Measurements from ENCODE around the gene UBE2E1.

Gene UBE2E1

DNA sequence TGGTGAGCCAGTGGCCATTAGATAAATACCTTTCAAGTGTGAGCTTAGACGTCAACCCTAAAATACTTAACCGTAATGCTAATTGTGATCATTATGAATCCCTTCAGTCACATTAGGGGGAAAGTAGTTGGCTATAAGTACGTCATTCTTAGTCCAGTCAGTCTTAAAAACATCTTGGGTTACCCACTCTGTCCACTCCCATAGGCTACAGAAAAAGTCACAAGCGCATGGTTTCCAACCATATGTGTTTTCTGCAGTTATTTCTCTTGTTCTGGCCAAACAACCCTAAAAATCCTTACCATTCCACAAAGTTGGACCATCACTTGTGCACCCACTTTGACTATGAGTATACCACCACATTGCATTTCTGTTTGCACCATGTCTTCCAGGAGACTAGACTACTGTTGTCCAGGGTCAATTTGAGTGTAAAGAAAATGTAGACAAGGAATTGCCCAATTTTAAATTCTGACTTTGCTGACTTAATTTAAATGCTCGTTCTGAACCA lies 114.4 kb downstream of the UBE2E1 start:
- no peak for DNase-seq

DNA sequence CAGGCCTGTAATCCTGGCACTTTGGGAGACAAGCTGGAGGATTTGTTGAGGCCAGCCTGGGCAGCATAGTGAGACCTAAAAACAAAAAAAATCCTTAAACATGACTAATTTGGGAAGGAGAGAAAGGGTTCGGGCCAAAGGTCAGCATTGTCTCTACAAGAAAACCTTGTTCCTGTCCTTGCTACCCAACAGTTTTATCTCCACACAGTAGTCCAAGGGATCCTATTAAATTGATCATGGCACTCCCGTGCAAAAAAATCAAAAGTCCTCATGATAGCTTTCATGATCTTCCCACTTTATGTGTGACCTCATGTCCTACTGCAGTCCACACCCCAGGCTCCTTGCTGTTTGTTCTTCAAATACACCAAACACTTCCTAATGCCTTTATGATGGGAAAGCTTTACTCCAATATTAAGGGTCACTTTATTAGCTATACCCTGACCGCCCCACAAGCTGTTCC lies 115.3 kb downstream of the UBE2E1 start:
- DNase-seq = no peak

DNA sequence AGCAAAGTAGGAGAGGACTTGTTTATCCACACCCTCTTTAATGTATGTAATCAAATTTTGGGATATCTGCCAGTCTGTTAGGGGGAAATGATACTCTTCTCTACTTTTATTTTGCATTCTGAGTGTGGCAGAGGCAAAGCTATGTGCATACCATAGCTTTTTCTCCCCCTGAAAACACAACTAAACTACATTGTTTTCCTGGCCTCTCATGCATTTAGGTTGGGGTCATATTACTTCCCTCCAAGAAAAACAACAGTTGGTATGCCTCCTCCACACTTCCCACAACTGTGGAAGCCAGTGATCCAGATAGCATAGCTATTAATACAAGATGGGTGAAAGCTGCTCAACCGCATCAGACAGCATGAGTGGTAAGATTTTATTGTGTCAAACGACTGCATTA lies 118.0 kb downstream of the UBE2E1 start:
- no peak for DNase-seq

DNA sequence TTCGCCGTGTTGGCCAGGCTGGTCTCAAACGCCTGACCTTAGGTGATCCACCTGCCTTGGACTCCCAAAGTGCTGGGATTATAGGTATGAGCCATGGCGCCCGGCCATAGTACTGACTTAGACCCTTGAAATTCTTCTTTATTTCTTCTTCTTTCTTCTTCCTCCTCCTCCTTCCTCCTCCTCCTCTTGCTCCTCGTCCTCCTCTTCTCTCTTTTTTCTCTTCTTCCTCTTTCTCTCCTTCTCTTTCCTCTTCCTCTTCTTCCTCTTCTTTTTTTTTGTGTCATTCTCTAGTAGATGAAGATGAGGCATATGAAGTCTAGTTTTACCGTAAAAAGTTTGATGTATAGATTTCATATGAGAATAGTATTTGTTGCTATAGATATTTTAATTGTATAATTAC lies 120.5 kb downstream of the UBE2E1 start:
- no peak for DNase-seq

DNA sequence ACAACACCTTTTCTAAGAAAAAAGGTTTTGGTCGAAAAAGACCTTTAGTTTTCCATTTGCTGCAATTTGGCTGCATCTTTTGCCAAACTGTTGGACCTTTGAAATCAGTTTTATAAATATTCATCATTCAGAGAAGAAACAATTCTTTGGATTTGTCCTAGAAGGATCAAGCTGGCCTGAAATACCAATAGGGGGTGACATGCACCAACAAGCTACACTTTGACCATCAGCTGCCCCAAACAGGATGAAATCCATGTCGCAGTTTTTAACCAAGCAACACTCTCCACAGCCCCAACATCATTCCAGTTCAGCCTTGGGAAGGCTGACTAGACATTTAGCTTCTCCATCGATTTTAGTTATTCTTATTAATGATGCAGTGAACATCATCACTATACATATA lies 121.0 kb downstream of the UBE2E1 start:
- DNase-seq = no peak

DNA sequence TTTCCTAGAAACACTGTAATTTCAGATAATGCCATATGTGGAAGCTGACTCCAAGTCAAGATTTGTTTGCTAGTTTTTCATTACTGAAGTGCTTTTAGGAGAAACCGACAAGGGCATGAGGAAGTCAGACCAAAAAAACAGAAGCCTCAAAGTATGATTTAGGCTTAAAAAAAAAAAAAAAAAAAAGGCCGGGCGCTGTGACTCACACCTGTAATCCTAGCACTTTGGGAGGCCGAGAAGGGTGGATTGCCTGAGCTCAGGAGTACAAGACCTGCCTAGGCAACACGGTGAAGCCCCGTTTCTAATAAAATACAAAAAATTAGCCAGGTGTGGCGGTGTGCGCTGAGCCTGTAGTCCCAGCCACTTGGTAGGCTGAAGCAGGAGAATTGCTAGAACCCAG lies 122.8 kb downstream of the UBE2E1 start:
- no peak for DNase-seq

DNA sequence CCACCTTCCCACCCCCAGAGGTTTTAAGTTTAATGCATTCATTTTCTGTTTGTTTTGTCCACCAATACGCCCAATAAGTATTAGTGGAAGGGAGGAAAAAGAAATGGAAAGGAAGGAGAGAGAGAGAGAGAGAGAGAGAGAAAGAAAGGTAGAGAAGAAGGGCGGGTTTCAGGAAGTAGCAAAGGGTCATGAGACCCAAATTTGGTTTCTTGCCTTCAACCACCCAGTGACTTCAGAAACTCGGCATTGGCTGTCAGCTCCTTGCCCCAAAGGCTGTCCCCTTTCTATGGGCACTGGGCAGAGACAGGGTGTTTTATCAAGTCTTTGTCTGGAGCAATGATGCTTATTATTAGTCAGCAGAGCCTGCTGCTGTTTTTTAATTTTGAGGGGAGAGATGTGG lies 125.8 kb downstream of the UBE2E1 start:
- DNase-seq = no peak

DNA sequence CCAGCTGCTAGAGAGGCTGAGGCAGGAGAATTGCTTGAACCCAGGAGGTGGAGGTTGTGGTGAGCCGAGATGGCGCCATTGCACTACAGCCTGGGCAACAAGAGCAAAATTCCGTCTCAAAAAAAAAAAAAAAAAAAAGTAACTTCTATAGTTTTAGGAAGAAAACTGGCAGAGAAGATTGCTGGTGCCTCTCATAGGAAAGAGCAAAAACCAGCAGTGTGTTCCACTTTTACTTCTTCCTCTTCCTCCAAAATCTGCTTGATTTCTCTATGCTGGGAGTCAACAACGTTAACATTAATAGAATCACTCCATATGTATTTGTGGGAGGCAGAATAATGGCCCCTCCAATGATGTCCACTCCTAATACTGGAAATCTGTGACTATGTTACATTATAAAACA lies 126.8 kb downstream of the UBE2E1 start:
- DNase-seq = no peak

DNA sequence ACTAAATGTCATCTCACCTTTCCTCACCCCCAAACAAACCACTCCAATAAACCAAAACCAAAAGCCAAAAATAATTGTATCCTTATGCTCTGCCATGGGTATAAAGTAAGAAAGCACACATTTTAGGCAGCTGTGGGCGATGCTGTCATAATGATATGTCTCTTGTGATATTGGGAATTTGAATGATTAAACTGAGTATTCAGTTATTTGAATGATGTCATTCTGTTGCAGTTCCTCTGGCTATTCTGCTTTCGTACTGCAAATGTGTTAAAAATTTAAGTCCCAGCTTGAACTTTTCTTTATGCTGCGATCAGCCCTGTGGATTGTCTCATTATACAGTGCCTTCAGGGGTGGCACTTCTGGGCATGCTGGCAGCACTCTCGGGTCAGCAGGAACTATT lies 128.5 kb downstream of the UBE2E1 start:
- DNase-seq = no peak

DNA sequence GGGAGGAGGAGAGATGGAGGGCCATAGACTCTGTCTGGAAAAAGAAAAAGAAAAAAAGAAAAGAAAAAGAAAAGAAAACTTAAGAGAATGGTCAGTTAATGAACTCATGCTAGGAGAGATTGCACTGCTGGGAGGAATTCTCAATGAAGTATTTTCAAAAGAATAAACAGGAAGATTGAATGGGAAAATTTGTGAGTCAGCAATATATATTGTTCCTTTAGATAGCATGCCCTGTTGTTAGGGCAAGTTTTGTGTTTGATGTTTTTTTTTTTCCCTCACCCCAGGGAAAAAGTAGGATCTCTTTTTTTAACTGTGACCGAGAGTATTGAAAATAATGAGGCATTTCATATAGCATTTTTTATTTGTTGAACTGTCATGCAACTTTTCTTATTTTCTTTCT lies 131.5 kb downstream of the UBE2E1 start:
- no peak for DNase-seq

DNA sequence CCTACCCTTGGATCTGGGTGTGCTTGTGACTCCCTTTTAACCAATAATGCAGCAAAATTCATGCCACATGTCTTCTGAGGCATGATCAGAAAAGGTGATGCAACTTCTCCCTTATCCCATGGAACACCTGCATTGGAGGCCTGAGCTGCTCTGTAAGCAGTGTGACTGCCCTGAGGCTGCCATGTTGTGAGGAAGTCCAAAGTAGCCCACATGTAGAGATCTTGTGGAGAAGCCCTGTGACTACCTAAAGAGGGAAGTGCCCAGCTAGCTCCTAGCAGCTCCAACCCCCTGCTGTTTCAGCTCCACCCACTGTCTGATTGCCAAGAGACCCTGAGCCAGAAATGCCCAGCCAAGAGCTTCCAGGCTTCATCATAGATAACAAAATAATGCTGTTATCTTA lies 132.9 kb downstream of the UBE2E1 start:
- no peak for DNase-seq

DNA sequence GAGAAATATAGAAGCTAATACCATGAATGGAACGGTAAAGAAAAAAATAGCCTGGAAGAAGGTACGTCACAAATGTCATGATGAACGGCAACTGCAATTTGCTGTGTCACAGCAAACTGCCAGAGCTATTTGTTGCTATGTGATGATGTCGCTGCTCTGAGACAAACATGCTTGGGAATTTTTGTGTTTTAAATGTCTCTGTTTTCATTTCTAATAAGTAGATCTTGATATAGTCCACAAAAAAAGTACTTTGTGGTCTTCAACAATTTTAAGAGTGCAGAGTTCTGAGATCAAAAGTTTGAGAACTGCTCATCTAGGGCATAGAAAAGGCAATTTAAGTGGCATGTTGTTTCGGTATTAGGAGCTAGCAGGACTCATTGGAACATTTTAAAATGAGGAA lies 135.0 kb downstream of the UBE2E1 start:
- DNase-seq = no peak
